SK-N-SH (cell line): ENCODE results near the gene DGKH.

Experiments used
- POLR2AphosphoS5 ChIP-seq: IDR thresholded peaks from 2 replicates; pipeline ENCODE4 v1.6.1; 2012; ENCODE audit warnings: low read depth, low read length
- RAD21 ChIP-seq: IDR thresholded peaks from 2 replicates; pipeline ENCODE4 v1.6.1; 2012; ENCODE audit warnings: mild to moderate bottlenecking, low read length
- USF2 ChIP-seq: fragments of 150-350 bp; IDR thresholded peaks from 2 replicates; pipeline ENCODE4 v1.6.1; 2017; ENCODE audit warnings: antibody characterized with exemption, low read length, low read depth, borderline replicate concordance

GRCh38 chr13:42064966-42065365 lies 16.5 kb downstream of the DGKH start:
- no peak for TF ChIP-seq POLR2AphosphoS5
- no peak for TF ChIP-seq USF2
- no peak for TF ChIP-seq RAD21
